ENCODE results near the gene ABCC10.

DNA sequence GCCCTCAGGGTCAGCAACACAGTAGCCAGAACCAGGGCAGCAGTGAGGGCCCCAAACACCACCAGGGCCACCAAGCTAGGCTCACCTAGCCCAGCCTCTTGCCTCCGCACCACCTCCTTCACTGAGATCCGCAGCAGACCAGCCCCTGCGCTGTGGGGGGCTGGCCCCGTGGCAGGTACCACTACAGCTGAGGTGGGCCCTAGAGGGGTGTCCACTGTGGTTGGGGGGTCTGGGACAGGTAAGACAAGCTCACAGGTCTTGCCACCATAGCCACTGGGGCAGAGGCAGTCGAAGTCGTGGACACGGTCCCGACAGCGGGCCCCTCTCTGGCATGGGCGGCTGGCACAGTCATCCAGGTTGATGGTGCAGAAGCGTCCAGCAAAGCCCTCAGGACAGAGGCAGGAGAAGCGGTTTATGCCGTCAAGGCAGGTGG is 23.4 kb downstream of the ABCC10 start:
- TF ChIP-seq GATA2 (IDR thresholded peaks at IDR 0.05; ENCODE audit: low read depth, low read length) (no peak), GATA3 (IDR thresholded peaks at IDR 0.05; ENCODE audit: low read depth, low read length) (no peak)

Data from SH-SY5Y (cell line).